H1 (cell line): ENCODE measurements around the gene CD1D. TPM values are rescaled to one million over a fixed set of nuclear protein-coding genes. Genes with fewer than 3 reads are reported as not detected.

Experiments
- CTCF ChIA-PET: fragments of 300-600 bp; sonication (Branson Sonifier 250); formaldehyde crosslinking; loops from one replicate; lab custom pipeline; 2021; ENCODE audit not compliant: partially characterized antibody; lab: Charles Lee
- POLR2A ChIA-PET: fragments of 300-600 bp; sonication (Branson Sonifier 250); formaldehyde crosslinking; loops from one replicate; lab custom pipeline; 2021; ENCODE audit warnings: inconsistent platforms; ENCODE audit not compliant: partially characterized antibody; lab: Charles Lee
- DNase-seq, 2 experiments: peaks; one replicate each; pipeline versions ENCODE4 v3.0.0 to v3.0.0-alpha.2; 2010 to 2022; ENCODE audit warnings: low spot score in 2 of 2, low read depth in 1 of 2, mixed read lengths in 1 of 2
- FAIRE-seq: peaks from 2 replicates; lab custom pipeline; 2011; peaks lifted over from hg19 to GRCh38; lab: Jason Lieb, UNC
- H2AFZ ChIP-seq: 2 replicates; pipeline ENCODE4 v1.8.1; 2012; ENCODE audit warnings: low read length, inconsistent platforms
- H2AK5ac ChIP-seq: 2 replicates; pipeline ENCODE4 v1.6.1; 2013; ENCODE audit warnings: low read depth, low read length
- H2BK120ac ChIP-seq: replicated peaks from 2 replicates; pipeline ENCODE3; 2013; ENCODE audit warnings: low read depth, low read length, inconsistent platforms
- H2BK12ac ChIP-seq: 2 replicates; pipeline ENCODE4 v1.6.1; 2013; ENCODE audit warnings: low read depth, low read length
- H2BK15ac ChIP-seq: 2 replicates; pipeline ENCODE4 v1.6.1; 2013; ENCODE audit warnings: low read length
- H2BK20ac ChIP-seq: 2 replicates; pipeline ENCODE4 v1.6.1; 2013; ENCODE audit warnings: low read length
- H2BK5ac ChIP-seq: 2 replicates; pipeline ENCODE4 v1.6.1; 2013; ENCODE audit warnings: low read depth, low read length
- H3K14ac ChIP-seq: 2 replicates; pipeline ENCODE4 v1.6.1; 2013; ENCODE audit warnings: inconsistent platforms; ENCODE audit not compliant: insufficient read length
- H3K18ac ChIP-seq: 2 replicates; pipeline ENCODE4 v1.6.1; 2013; ENCODE audit warnings: low read length; ENCODE audit errors: extremely low read depth
- H3K23ac ChIP-seq: 2 replicates; pipeline ENCODE4 v1.6.1; 2013; ENCODE audit warnings: inconsistent platforms; ENCODE audit not compliant: insufficient read length
- H3K23me2 ChIP-seq: 2 replicates; pipeline ENCODE4 v1.6.1; 2013; ENCODE audit warnings: low read depth, low read length
- H3K27ac ChIP-seq: 2 replicates; pipeline ENCODE4 v1.6.1; 2011; ENCODE audit warnings: low read depth, low read length, inconsistent platforms
- H3K27me3 ChIP-seq, 4 experiments: replicated peaks in 1 of 4; 1 replicate in 1 of 4; 2 replicates in 3 of 4; pipeline versions ENCODE4 v1.6.1 to v1.8.1; 2011 to 2013; ENCODE audit warnings: low read length in 3 of 4, mild to moderate bottlenecking in 3 of 4, inconsistent platforms in 2 of 4, mixed read lengths in 2 of 4, moderate library complexity in 1 of 4; ENCODE audit not compliant: control insufficient read depth in 3 of 4, insufficient read depth in 3 of 4; ENCODE audit errors: extremely low read depth in 1 of 4
- H3K36me3 ChIP-seq, 4 experiments: 2 replicates each; pipeline versions ENCODE4 v1.6.1 to v1.8.1; 2011 to 2013; ENCODE audit warnings: mild to moderate bottlenecking in 4 of 4, low read length in 3 of 4, moderate library complexity in 2 of 4, control low read depth in 1 of 4, inconsistent platforms in 1 of 4; ENCODE audit not compliant: insufficient read depth in 4 of 4, control insufficient read depth in 2 of 4
- H3K4ac ChIP-seq: replicated peaks from 2 replicates; pipeline ENCODE3; 2013; ENCODE audit warnings: low read length, low read depth, mixed read lengths, inconsistent platforms; ENCODE audit not compliant: insufficient read length
- H3K4me1 ChIP-seq, 4 experiments: replicated peaks in 1 of 4; 1 replicate in 1 of 4; 2 replicates in 3 of 4; pipeline versions ENCODE4 v1.6.1 to v1.8.1; 2011 to 2013; ENCODE audit warnings: low read length in 3 of 4, inconsistent platforms in 2 of 4, mixed read lengths in 1 of 4; ENCODE audit not compliant: insufficient read depth in 4 of 4, control insufficient read depth in 3 of 4
- H3K4me2 ChIP-seq, 2 experiments: 2 replicates each; pipeline versions ENCODE4 v1.6.1 to v1.8.1; 2011 to 2013; ENCODE audit warnings: low read depth in 2 of 2, low read length in 2 of 2, control low read depth in 1 of 2, inconsistent platforms in 1 of 2, mild to moderate bottlenecking in 1 of 2; ENCODE audit not compliant: insufficient read depth in 1 of 2
- H3K4me3 ChIP-seq, 4 experiments: fragments of 200-600, 300-600 bp in 1 of 4; sonication (generic), shearing (Covaris generic), sonication (Bioruptor Twin) in 1 of 4; 2 replicates each; pipeline versions ENCODE4 v1.5.1 to v1.8.1; 2011 to 2016; ENCODE audit warnings: low read length in 4 of 4, low read depth in 3 of 4, control low read depth in 2 of 4, inconsistent platforms in 2 of 4, mild to moderate bottlenecking in 2 of 4, mixed read lengths in 1 of 4, moderate library complexity in 1 of 4; ENCODE audit not compliant: insufficient read depth in 2 of 4; ENCODE audit errors: extremely low read depth in 1 of 4
- H3K56ac ChIP-seq: replicated peaks from 2 replicates; pipeline ENCODE3; 2013; ENCODE audit warnings: low read depth, mild to moderate bottlenecking, mixed read lengths, low read length, inconsistent platforms; ENCODE audit not compliant: insufficient read length
- H3K79me1 ChIP-seq: 2 replicates; pipeline ENCODE4 v1.6.1; 2013; ENCODE audit warnings: low read depth, low read length, control low read depth
- H3K79me2 ChIP-seq, 2 experiments: 2 replicates each; pipeline versions ENCODE4 v1.6.1 to v1.8.1; 2012 to 2013; ENCODE audit warnings: low read length in 2 of 2, mild to moderate bottlenecking in 2 of 2, inconsistent platforms in 1 of 2; ENCODE audit not compliant: insufficient read depth in 2 of 2, control insufficient read depth in 1 of 2
- H3K9ac ChIP-seq, 4 experiments: replicated peaks in 1 of 4; 1 replicate in 1 of 4; 2 replicates in 3 of 4; pipeline versions ENCODE4 v1.6.1 to v1.8.1; 2011 to 2013; ENCODE audit warnings: low read depth in 3 of 4, low read length in 3 of 4, control low read depth in 2 of 4, mild to moderate bottlenecking in 2 of 4, moderate library complexity in 2 of 4, inconsistent platforms in 1 of 4; ENCODE audit errors: extremely low read depth in 1 of 4
- H3K9me3 ChIP-seq, 2 experiments: 2 replicates each; pipeline versions ENCODE4 v1.6.1 to v1.8.1; 2012 to 2013; ENCODE audit warnings: mild to moderate bottlenecking in 2 of 2, moderate library complexity in 2 of 2, control low read depth in 1 of 2, inconsistent platforms in 1 of 2, low read depth in 1 of 2, low read length in 1 of 2, mixed read lengths in 1 of 2; ENCODE audit not compliant: insufficient read depth in 2 of 2
- H4K20me1 ChIP-seq, 2 experiments: replicated peaks in 1 of 2; 2 replicates each; pipeline versions ENCODE3 to v1.8.1; 2011 to 2013; ENCODE audit warnings: inconsistent platforms in 2 of 2, low read length in 2 of 2, mild to moderate bottlenecking in 1 of 2; ENCODE audit not compliant: insufficient read depth in 2 of 2, control insufficient read depth in 1 of 2
- H4K5ac ChIP-seq: 2 replicates; pipeline ENCODE4 v1.6.1; 2013; ENCODE audit warnings: low read length, low read depth, mixed read lengths, inconsistent platforms; ENCODE audit not compliant: insufficient read length
- H4K8ac ChIP-seq: 2 replicates; pipeline ENCODE4 v1.8.0; 2013; ENCODE audit warnings: mild to moderate bottlenecking, moderate library complexity, low read length, inconsistent platforms; ENCODE audit not compliant: insufficient read depth; ENCODE audit errors: extremely low read depth
- H4K91ac ChIP-seq: replicated peaks from 2 replicates; pipeline ENCODE3; 2013; ENCODE audit warnings: low read length, mixed read lengths, inconsistent platforms; ENCODE audit not compliant: insufficient read length
- CEBPB ChIP-seq: IDR thresholded peaks from 2 replicates; pipeline ENCODE4 v1.6.1; 2012; ENCODE audit warnings: low read depth, low read length
- MAFK ChIP-seq: IDR thresholded peaks from 2 replicates; pipeline ENCODE4 v1.6.1; 2012; ENCODE audit warnings: low read depth, mild to moderate bottlenecking, improper control_type of control experiment, low read length
- SRF ChIP-seq: IDR thresholded peaks from 2 replicates; pipeline ENCODE4 v1.6.1; 2011; ENCODE audit warnings: mild to moderate bottlenecking, low read depth, low read length, moderate library complexity
- TCF12 ChIP-seq: IDR thresholded peaks from 2 replicates; pipeline ENCODE4 v1.6.1; 2011; ENCODE audit warnings: low read depth, mild to moderate bottlenecking, low read length
- WGBS, 2 experiments: shearing (Covaris generic) in 1 of 2; methylation state at CpG; one replicate each; pipeline versions ENCODE4 v1.1.6 to v1.1.7; 2013 to 2015; ENCODE audit warnings: low lambda C conversion rate in 2 of 2, mixed read lengths in 2 of 2, inconsistent platforms in 1 of 2, low coverage in 1 of 2, missing lambda C conversion rate in 1 of 2; ENCODE audit not compliant: insufficient replicate concordance in 2 of 2, insufficient coverage in 1 of 2, insufficient read length in 1 of 2; ENCODE audit errors: extremely low coverage in 1 of 2, missing lambda C conversion rate in 1 of 2; 5-methylcytosine and 5-hydroxymethylcytosine counted together
- polyA plus RNA-seq, 7 experiments: library from polyadenylated mRNA; depleted of rRNA in 3 of 7; stranded (reverse) in 5 of 7; unstranded in 2 of 7; fragments of >200 nt in 5 of 7; fragments of 200-250 nt in 2 of 7; gene quantifications; 1 replicate in 5 of 7; 2 replicates in 1 of 7; 4 replicates in 1 of 7; pipeline versions ENCODE4 v1.2.1 to v1.2.3, GENCODE V29; 2011 to 2013; ENCODE audit warnings: missing spikeins in 2 of 7, mixed read lengths in 2 of 7
- total RNA-seq: library from RNA; stranded (reverse); fragmentation: NEBNext Ultra II Directional; extraction: Animal tissue kit (Norgen Biotek cat#: 25700); gene quantifications from 2 replicates; pipeline ENCODE4 v1.2.1, GENCODE V29; 2021

Gene CD1D
- total and polyA plus RNA-seq, 2 of the 8 experiments (the other 6 are each of a cell fraction or from before 2014, with no cell fraction given): 1.1 to 1.6 TPM

DNA sequence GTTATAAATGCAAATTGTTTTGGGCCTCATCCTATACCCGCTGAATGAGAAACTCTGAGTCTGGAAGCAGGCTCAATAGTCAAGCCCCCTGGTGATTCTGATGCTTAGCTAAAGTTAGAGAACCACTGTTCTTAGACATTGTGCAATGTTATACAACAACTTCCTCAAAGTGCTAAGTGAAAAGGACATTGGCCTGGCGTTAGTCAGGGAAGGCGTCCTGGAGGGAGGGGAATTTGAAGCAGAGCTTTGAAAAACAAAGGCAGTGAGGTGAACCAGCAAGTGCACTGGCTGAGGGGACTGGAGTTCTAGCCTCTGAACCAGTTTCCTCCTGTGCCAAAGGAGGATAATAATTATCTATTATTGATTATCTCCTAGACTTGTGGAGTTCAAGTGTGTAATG, 5.1 kb downstream of the CD1D start:
- Histone ChIP-seq H2BK120ac (no peak overlapping the region), H3K9me3 (no peaks in the 10 kb centered on the region)
- POLR2A ChIA-PET: interaction anchor here (0.5 to 0.8 kb wide), 2 partner anchors 12 to 16 kb away, joined by 3 to 4 read pairs; no protein-coding TSS in a partner anchor

More for the DNA sequence above, 5.1 kb downstream of the CD1D start:
- no peak overlapping the region; the same call in 1 of the 2 replicates for H3K18ac ChIP-seq
- 10% methylated on average over 3 of the region's 3 CpGs; no CpG with 5 or more reads in 1 of the 2 experiments for WGBS, 2 experiments
- H2BK20ac ChIP-seq: no peak overlapping the region
- H4K91ac ChIP-seq: no peak overlapping the region
- H3K4me2 ChIP-seq: peak overlapping the region in 1 of 2 experiments; percentile 28; a peak in 1 of 4 replicates
- H3K56ac ChIP-seq: no peak overlapping the region
- peaks cover 18 to 39% (median 35%) of the 10 kb centered on the region in 4 experiments for H3K27me3 ChIP-seq
- H4K8ac ChIP-seq: no peak overlapping the region
- no peak overlapping the region for H3K4me3 ChIP-seq
- H2AK5ac ChIP-seq: no peak overlapping the region
- TF ChIP-seq MAFK (no peak), TCF12 (0 out of 2 replicates have a peak, but pooled peaks have one; percentile 11), SRF (no peak), CEBPB (peak; percentile 90)
- peaks cover 9% of the 10 kb centered on the region; the same call in 1 of the 2 replicates for H3K23me2 ChIP-seq
- no peak overlapping the region for H2AFZ ChIP-seq
- no peak overlapping the region for H3K23ac ChIP-seq
- H2BK12ac ChIP-seq: no peak overlapping the region
- FAIRE-seq (peak; percentile 72), DNase-seq (peak in 1 of 2 experiments; percentile 39)
- no peak overlapping the region for H3K4ac ChIP-seq
- no peak overlapping the region for H3K14ac ChIP-seq
- H3K79me2 ChIP-seq: no peaks in the 10 kb centered on the region
- H3K4me1 ChIP-seq: peaks cover 3 to 15% (median 6%) of the 10 kb centered on the region in 4 experiments; a peak in 6 of 7 replicates
- H2BK15ac ChIP-seq: no peak overlapping the region
- H4K5ac ChIP-seq: no peak overlapping the region
- H4K20me1 ChIP-seq: no peaks in the 10 kb centered on the region
- no peak overlapping the region for H3K27ac ChIP-seq
- H3K9ac ChIP-seq: no peak overlapping the region
- H3K36me3 ChIP-seq: no peaks in the 10 kb centered on the region
- no peak overlapping the region for H2BK5ac ChIP-seq
- H3K79me1 ChIP-seq: no peaks in the 10 kb centered on the region
- CTCF ChIA-PET: interaction anchor here (0.8 to 3.5 kb wide), 5 partner anchors 18 to 310 kb away, joined by 3 to 23 read pairs (median 3); no protein-coding TSS in a partner anchor
